IPS-15b (cell line): ENCODE data around the gene ABCD4.

Experiments used
- H3K27me3 ChIP-seq: one replicate; pipeline ENCODE4 v1.6.1; 2013; ENCODE audit warnings: low read length; ENCODE audit not compliant: control insufficient read depth, insufficient read depth
- H3K36me3 ChIP-seq: one replicate; pipeline ENCODE4 v1.6.1; 2013; ENCODE audit warnings: low read length; ENCODE audit not compliant: control insufficient read depth, insufficient read depth
- H3K4me1 ChIP-seq: one replicate; pipeline ENCODE4 v1.6.1; 2013; ENCODE audit warnings: mild to moderate bottlenecking, low read length; ENCODE audit not compliant: control insufficient read depth, insufficient read depth
- H3K4me3 ChIP-seq: one replicate; pipeline ENCODE4 v1.5.1; 2013; ENCODE audit warnings: low read depth, low read length
- H3K9ac ChIP-seq: one replicate; pipeline ENCODE4 v1.6.1; 2013; ENCODE audit warnings: low read depth, mild to moderate bottlenecking, low read length
- H3K9me3 ChIP-seq: one replicate; pipeline ENCODE4 v1.6.1; 2013; ENCODE audit warnings: mild to moderate bottlenecking, low read length; ENCODE audit not compliant: control insufficient read depth, insufficient read depth

The ABCD4 gene

DNA sequence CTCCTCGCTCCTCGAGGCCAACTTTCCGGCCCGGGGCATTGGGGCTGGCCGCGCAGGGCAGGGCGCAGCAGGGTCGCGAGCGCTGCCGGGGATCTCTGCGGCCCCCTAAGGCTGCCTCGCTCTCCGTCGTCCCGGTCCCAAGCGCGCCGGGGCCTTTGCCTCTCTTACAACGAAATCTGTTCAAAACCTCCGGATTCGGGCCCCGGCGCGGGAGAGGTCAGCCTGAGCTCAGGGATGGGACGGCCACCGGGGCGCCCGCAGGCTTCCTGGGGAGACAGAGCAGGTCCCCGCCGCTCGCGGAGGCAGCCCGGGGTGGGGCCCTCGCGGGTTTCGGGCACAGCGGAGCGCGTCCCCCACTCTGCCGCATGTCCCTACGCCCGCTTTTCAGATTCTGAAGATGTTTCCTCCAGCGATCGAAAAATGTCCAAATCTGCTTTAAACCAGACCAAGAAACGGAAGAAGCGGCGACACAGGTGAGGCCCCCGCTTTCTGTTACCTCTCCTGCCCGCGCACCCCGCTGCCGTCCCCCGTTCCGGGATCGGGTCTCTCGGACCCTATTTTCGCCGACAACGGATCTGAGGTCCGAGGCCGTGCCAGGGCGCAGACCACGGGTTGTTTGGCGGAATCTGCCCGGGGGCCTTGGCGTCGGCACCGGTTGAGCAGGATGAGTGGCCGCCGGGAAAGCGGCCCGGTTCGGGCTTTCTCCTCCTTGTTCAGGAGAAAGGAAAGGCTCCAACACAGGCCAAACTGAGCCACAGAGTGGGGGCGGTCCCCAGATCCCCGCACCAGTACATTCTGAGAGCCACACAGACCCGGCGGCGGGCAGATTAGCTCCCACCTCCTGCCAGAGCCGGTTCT lies 61.7 kb downstream of the ABCD4 start:
- Histone ChIP-seq H3K27me3 (peaks cover 84% of the 10 kb centered on the region), H3K36me3 (no peaks in the 10 kb centered on the region), H3K4me1 (peaks cover 6% of the 10 kb centered on the region), H3K9me3 (no peaks in the 10 kb centered on the region), H3K9ac (peak overlapping the region; percentile 32), H3K4me3 (peak overlapping the region; percentile 46)

DNA sequence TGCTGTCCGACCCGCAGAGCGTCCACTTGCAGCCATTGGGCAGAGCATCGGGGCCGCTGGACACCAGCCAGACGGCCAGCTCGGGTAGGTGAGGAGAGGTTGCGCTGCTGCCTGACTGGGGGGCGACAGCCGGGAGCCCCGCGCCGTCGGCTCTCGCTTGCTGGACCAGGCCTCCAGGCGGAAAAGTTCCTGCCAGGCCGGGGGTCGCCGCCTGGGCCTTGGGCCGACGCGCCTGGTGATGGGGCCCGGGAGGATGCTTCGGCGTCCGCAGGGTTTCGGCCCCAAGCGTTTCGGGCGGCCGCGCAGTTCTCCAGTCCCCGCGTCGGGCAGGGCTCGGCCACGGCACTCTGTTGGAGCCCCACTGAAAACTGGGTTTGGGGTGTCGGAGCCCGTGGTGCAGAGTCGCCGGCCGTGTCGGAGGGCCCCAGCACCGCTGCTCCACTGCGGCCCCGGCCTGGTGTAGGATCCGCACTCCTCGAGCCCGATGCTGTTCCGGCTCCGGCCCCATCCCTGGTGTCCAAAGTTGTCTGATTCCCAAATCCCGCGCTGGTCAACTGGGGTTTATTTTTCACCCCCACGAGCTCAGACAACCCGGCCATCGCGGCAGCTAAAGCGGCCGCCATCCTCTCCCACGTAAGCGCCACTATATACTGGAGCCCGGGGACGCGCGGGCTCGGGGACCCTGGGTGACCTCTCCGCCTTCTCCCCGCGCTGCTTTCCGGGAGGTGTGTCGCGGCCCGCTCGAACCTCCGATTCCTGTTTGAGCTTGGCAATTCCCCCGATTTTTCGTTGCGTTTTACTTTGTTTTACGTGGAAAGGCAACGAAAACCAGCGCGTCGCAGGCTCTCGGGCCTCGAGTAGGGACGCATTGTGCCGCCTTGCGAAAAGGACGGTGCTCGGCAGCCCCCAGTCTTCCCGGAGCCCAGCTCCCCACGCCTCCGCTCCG lies 62.6 kb downstream of the ABCD4 start:
- peak overlapping the region; percentile 46 for H3K4me3 ChIP-seq
- no peak overlapping the region for H3K9ac ChIP-seq
- H3K27me3 ChIP-seq = peaks cover 79% of the 10 kb centered on the region
- no peaks in the 10 kb centered on the region for H3K9me3 ChIP-seq
- H3K36me3 ChIP-seq = no peaks in the 10 kb centered on the region
- H3K4me1 ChIP-seq = peaks cover 6% of the 10 kb centered on the region

DNA sequence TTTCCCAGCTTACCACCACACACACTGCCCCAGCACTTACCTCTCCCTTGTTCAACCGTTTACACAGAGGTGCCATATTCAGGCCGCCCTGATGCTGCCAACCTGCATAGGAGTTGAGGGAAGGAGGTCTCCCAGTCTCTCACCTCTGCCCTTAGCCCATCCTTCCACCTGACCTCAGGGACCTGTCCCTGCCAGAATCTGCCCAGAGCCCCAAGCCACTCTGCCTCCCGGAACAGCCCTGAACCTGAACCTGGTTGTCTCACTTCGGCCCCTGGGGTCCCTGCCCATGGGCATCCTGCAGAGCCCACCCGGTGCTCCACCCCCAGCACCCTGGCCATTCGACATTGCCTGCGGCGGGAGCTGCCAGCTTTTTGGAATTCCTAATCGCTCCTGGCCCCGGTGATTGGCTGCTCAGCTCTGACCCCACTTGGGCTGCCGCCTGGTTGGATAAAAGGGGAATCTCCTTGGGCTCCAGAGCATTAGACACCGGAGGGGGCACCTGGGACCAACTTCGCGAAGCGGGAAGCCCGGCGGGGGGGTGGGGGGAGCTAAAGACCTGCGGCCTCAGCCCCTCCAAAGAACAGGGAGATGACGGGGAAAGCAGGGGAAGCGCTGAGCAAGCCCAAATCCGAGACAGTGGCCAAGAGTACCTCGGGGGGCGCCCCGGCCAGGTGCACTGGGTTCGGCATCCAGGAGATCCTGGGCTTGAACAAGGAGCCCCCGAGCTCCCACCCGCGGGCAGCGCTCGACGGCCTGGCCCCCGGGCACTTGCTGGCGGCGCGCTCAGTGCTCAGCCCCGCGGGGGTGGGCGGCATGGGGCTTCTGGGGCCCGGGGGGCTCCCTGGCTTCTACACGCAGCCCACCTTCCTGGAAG lies 63.5 kb downstream of the ABCD4 start, which contains the start of gene VSX2:
TSS of gene VSX2 (plus strand) at position 476 of the 874 bp plus-strand sequence. CDS start at position 589, 113 bp downstream.
- no peaks in the 10 kb centered on the region for H3K36me3 ChIP-seq
- H3K9ac ChIP-seq = no peak within 1 kb of the TSS
- H3K4me1 ChIP-seq = peaks cover 3% of the 10 kb centered on the region
- H3K9me3 ChIP-seq = no peaks in the 10 kb centered on the region
- H3K4me3 ChIP-seq = peak within 1 kb of the TSS; percentile 46
- peaks cover 78% of the 10 kb centered on the region for H3K27me3 ChIP-seq

DNA sequence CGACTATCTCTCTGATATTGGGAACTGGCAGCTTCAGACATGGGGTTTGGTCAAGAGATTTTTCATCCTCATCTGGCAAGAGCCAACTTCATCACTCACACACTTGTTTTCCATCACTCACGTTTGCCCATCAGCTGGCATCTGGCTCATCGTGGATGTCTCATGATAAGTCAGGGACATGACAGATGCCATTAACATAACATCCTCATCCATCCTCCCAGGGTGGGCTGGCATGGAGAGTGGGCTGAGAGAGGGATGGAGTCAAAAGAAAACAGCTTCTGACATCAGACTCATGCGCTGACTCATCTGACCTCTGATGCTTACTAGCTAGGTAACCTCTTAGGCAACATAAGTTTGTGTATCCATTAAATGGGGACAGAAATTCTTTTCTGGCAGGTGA lies 65.3 kb downstream of the ABCD4 start:
- Histone ChIP-seq H3K4me3 (no peak overlapping the region), H3K4me1 (no peaks in the 10 kb centered on the region), H3K27me3 (peaks cover 63% of the 10 kb centered on the region), H3K9ac (no peak overlapping the region), H3K9me3 (no peaks in the 10 kb centered on the region), H3K36me3 (no peaks in the 10 kb centered on the region)
